GM18867 (cell line): ENCODE data around the gene HIPK2.

Experiments
- ATAC-seq: cut with Tn5 transposase; IDR thresholded peaks from one replicate; pipeline ENCODE4 v1.9.1; 2021; ENCODE audit warnings: mild to moderate bottlenecking, moderate library complexity; ENCODE audit not compliant: unreplicated experiment

The HIPK2 gene

DNA sequence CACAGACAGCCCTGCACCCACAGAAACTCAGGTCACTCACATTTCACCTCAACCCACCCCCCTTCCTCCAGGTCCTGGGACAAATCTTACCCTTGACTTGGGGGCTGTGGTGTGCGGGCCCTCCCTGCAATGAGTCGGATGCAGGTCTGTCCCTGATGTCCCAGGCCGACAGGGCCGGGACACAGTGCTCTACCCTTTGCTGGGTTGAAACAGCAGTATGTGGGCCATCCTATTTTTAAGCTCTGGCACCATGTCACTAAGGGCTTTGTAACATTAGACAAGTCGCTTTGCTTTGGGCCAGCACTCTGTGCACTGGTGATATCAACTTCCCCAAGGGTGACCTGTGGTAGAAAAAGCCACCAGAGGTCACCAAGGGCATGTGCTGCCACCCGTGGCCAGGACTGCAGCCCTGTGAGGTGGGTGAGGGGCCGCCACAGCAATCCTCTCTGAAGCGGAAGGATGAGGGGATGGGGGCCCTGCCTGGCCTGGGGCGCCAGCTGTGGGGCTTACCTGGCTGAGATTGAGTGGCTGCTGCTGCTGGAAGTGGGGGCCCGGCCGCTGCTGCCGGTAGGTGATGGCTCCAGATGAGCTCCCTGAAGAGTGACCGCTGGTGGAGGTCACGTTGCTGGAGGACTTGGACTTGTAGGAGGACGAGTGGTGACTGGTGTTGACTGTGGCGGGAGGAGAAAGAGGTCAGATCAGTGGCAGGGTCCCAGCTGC, 203.0 kb downstream of the HIPK2 start:
- no peak for ATAC-seq

DNA sequence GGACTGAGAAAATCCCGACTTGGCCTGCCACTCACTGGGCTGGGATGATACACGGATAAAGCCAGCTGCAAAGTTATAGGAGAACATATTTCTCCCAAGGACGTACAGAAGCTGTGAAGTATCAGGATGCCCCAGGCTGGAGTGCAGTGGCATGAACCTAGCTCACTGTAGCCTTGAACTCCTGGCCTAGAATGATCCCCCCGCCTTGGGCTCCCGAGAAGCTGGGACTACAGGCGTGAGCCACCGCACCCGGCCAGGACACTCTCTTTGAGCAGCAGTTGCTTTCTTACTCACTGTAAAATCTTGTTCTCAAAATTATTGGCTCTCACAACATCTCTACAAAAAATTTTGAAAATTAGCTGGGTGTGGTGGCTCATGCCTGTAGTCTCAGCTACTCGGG, 203.9 kb downstream of the HIPK2 start:
- no peak for ATAC-seq

DNA sequence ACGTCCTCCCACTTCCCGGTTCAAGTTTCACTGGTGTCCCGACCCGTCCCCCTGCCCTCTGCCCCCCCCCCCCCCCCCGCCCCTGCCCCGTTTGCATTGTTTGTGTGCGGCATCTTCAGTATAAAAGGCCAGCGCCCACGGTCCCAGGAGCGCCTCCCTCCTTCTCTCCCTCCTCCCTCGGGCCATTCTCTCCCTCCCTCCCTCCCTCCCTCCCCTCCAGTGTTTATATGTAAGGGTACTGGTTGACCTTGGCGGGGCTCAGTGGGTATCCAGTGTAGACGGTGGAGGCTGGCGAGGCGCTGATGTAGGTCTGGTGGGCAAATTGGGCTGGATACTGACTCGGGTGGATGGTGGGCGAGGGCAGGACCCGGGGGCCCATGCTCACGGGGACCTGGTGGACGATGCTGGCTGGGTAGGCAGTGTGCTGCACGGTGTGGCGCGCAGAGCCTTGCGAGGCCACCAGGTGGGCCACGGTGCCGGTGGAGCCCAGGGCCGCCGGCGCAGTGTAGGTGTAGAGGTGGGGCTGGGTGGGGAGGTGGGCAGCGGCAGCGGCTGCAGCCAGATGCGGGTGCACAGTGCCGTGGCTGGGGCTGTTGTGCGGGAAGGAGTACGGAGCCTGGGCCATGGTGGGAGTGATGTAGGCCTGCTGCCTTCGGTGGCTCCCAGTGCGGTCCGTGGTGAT, 205.0 kb downstream of the HIPK2 start:
- no peak for ATAC-seq

DNA sequence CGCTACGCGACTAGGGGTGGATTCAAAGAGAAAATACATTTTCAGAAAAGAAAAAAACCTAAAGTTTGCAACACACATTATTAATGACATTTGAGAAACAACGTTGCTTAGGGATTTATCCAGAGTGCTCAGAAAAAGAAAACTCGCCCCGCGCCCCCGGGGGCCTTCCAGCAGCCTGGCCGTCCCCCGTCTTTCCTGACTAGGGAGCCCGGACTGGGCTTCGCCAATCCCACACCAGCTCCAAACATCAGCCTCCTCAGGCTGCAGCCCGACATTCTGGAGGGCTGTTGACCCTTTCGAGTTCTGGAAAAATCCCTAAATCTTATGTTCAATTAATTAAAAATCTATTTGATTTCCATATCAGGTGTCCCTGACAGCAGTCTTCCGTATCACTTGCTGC, 205.7 kb downstream of the HIPK2 start:
- no peak for ATAC-seq

DNA sequence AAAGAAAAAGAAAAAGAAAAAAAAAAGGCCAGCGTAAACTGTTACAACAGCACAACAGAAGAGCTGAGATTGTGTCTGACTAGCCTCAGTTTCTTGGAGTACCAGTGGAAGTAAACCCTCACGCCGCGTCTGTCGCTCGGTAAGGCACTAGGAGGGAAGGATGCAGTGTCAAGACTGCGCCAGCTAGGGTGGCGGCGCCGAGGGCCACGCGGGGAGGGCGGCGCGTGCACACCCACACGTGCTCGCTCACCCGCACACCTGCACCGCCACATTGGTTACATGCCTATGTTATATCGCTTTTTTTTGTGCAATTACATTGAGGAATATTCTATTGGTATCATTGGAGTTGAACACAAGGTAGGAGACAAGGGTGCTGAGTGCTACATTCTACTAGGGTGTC, 206.1 kb downstream of the HIPK2 start:
- no peak for ATAC-seq

DNA sequence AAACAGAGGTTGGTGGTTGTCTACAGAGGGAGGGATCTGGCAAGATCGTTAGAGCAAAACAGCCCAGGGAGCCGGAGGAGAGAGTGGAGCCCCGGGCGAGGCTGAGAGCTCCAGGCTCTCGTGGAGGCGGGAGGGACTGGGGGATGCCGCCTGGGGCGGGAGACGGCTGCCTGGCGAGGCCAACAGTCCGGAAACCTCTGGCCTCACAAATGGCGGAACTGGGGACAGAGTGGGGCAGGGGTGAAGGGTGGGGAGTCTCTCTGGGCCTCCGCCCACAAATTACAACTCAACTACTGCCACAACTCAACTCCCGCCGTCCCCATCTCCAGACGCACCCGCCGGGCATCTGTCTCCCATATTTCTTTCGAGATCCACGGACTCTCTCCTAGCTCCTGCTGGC, 206.6 kb downstream of the HIPK2 start:
- ATAC-seq, result no peak

DNA sequence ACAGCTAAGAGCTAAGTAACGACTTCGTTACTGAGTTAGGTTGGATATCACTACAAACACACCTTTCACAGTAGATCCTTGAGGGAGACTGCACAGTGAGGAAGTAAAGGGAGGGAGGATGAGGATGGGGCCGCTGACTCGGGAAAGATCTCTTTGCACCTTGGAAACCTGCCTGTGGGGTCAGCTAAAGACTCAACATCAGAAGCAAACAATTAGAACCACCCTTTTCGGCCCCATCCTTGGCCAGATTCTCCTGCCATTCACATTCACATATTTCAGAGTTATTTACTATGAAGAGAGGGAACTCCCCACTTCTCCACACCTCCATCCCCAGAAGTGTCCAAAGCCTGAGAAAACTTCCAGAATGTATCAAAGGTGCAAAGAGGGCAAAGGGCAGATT, 207.2 kb downstream of the HIPK2 start:
- no peak for ATAC-seq

DNA sequence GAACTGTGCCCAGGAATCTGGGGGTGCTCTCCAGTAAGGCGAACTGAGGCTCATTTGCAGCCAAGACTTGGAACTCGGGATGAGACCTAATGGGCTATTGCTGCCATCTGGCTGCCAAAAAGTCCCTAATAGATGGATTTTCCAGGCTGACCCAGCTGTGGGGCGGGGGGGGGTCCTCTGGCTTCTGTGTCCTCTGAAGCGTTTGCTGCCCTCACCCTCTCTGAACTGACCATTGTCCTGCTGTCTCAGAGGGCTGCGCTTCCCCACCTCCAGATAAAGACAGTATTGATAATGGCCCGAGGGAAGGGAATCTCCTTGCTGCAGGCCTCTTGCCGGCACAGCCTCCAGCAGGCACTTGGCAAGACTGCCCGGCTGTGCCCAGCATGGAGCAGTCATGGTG, 207.7 kb downstream of the HIPK2 start:
- ATAC-seq, result no peak

DNA sequence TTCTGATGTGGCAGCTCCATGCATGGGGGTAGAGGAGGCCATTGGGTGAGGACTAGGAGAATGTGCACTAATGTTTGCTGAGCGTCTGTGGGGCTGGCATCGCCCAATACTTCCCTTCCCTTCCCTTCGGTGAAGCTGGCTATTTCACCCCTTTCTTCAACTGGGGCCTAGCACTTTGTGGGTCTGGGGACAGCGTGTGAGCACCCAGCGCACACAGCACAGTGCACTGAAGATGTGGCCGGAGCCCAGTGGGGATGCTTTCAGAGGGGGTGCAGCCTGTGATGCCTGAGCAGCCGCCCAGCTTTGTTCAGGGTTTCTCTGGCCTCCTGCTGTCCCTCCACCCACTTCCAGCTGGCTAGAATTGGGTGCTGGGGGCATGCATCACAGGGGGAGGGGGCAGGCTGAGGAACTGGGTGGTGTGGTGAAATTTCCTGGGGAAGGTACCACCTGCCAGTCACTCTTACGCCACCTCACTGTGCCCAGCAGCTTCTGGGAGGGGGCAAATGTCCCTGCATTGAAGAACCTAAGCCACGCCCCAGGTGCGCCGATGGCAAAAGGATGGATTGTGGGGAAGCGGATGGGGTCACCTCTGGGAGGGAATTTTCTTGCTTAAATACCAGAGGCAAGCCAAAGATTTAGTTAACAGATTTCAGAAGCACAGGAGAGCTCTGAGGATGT, 208.8 kb downstream of the HIPK2 start:
- no peak for ATAC-seq

DNA sequence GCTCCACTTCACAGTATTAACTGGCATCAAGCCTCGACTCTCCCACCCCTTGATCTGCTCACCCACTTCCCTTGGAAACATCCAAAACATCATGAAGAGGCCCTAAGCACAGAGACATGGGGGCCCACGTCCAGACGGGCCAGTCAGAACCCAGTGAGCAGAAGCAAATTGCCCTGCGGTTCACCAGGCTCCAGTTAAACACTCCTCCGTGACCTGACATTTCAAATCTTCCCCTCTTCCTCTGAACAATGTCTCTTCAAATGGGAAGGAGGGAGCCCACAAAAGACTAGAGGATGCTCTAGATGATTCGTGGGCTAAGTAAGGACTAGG, 209.5 kb downstream of the HIPK2 start:
- ATAC-seq, result no peak

DNA sequence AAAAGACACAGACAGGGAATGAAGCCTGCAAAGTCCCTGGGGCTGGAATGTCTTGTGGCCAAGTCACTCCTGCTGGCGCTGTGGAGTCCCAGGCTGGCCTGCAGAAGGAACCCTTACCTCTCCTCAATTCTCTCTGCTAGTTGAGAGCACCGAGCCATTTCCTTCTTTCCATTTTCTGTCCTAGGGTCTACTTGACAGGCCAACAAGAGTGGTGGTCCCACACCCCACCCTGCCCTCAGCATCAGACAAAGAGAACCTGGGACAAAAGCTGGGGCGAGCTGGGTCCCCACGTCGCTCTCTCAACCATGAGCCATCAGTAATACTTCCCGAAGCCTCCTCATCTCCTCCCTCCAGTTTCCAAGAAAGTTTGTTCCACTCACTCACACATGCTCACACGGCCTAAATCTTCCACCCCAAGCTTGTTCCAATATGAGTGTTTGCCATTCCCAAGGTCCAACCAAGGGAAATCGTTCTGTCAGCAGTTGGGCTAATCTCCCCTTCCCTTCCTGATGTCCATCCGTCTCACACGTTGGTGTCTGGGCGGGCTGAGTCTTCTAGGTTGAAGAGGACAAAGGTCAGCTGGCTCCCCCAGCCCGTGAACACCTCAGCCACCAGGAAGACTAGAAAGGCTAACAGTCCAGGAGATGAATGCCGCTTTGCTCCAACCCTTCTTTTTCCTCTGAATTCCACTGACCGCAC, 210.0 kb downstream of the HIPK2 start:
- no peak for ATAC-seq

DNA sequence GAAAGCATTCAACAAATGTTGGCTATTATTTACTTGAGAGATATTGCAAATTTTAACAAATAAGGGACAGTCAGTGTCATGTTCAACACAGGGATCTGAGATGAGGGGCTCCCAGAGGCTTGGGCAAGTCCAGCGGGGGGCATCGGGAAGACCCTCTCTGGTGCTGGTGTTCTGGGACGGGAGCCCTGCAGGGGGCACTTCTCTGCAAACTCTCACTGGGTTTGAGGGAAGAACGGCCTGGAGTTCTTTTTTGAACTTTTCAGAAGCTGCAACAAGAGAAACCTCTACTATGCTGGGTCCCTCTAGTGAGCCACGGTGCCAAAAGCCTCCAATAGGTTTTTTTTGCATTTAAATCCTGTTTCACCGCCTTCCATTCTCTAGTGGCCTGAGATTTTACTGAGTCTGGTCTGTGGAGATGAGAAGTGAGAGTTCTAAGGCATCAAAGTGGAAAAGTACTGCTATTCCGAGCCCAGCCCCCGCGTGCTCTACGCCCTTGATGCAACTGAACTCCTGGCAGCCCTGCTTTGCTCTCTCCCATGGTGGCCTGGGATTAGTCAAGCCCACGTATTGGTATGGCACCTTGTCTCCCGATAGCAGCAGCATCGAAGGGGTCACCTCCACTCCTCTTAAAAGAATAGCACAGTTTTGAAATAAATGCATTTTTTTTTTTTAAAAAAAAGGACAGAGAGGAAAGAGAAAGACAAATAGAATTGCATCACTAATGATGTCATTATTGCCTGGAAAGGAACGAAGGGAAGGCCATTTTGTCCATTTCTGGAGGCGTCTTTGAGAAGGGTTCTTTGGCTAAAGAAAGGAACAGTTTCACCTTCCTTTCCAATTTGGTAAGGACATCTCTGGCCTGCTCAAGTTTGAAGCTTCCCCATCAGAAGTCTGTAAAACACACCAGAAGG, 210.8 kb downstream of the HIPK2 start:
- ATAC-seq, result no peak

DNA sequence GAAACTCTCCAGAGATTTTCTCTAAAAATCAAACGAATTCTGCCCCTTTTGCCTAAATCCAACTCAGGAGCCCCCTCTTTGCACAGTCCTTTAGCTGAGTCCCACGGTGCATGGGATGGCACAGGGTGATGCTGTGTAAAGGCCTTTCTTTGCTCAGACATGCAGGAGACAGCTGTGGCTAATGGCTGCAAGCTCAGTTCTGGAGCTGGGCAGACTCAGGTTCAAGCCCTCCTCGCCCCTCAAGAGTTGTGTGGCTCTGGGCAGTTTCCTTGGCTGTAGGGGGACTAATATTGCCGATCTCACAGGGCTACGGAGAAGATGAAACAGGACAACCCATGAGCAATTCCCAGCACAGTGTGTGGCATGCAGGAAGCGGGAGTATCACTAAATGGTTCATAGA, 211.7 kb downstream of the HIPK2 start:
- ATAC-seq, result no peak

DNA sequence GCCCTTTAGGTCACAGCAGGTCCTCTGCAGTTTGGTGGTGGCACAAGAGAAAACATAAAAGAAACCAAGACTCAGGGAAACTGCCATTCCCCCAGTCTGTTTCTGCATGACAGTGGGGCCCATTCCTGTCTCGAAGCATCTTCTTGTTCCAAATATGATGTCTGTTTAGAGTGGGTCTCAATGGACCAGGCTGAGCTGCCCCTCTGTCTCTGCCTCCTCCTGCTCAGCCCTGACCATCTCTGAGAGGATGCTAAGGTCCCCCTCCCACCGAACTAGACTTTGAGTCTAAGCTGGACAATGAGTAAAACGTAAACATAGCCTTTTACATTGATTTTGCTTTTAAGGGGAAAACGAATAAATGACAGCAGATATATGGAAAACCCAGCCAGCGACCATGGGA, 213.9 kb downstream of the HIPK2 start:
- no peak for ATAC-seq

DNA sequence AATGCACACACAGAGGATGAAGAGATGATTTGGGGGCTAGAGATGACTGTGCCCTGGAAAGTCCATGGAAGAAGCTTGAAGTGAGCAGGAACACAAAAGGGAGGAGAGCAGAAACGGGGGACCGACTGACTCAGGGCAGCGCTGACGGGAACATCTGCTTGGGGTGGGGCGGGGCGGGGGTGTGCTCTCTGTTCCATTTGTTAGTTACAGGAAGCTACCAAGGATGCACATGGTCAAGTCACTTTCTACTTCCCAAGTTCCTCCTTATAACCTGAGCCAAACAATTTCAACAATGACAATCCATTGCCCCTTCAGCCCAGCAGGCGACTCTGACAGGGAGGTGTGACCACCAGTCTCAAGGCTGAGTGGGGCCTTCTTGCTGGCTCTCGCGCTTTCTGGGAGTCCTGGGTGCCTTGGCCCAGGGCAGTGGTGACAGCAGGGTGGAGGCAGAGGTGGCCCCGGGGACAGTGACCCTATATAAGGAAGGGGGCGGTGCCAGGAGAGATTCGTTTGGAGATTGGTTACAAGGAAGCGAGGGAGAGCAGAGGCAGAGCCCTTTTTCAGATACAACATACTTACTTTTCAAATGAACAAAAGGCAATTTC, 214.7 kb downstream of the HIPK2 start:
- no peak for ATAC-seq

DNA sequence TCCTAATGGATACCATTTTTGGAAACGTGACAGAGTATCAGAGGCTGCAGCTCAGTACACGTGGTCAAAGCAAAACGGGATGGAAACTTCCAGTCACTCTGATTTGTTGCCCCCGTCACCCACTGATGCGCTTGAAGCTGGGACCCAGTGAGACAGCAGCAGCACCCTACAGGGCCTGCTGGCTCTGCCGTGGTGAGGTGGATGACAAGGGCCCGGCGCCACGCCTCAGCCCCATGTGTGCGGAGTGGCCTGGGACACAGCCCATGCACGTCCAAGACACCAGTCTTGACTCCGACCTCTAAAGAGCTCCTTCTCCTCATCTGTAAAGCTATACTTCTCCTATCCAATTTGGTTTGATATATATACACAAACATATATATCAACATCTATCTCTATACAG, 215.3 kb downstream of the HIPK2 start:
- ATAC-seq, result no peak

DNA sequence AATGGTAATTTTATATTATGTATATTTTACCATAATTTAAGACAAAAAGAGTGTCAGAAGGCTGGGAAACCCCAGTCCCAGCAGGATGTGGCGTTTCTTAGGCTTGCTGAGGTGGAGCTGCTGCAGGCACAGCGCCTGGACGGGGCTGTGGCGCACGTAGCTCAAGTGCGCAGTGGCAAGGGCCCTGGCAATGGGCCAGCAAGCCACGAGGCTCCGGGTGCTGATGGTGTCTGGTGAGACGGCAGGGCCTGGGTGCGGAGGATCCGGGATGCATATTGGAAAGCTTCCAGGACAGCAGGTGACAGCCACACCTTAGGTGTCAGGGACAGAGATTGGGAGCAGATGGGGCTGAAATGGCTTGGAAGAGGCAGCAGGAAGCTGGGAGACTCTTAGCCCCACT, 217.1 kb downstream of the HIPK2 start:
- ATAC-seq, result no peak

DNA sequence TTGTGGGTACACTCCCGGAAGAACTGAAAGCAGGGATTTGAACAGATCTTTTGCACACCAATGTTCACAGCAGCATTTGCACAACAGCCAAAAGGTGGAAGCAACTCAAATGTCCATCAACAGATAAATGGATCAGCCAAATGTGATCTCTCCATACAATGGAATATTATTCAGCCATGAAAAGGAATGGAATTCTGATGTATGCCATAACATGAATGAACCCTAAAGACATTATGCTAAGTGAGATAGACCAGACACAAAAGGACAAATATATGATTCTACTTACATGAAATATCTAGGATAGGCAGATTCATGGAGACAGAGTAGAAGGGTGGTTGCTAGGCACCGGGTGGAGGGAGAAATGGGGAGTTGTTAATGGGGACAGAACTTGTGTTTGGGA, 217.6 kb downstream of the HIPK2 start:
- no peak for ATAC-seq

DNA sequence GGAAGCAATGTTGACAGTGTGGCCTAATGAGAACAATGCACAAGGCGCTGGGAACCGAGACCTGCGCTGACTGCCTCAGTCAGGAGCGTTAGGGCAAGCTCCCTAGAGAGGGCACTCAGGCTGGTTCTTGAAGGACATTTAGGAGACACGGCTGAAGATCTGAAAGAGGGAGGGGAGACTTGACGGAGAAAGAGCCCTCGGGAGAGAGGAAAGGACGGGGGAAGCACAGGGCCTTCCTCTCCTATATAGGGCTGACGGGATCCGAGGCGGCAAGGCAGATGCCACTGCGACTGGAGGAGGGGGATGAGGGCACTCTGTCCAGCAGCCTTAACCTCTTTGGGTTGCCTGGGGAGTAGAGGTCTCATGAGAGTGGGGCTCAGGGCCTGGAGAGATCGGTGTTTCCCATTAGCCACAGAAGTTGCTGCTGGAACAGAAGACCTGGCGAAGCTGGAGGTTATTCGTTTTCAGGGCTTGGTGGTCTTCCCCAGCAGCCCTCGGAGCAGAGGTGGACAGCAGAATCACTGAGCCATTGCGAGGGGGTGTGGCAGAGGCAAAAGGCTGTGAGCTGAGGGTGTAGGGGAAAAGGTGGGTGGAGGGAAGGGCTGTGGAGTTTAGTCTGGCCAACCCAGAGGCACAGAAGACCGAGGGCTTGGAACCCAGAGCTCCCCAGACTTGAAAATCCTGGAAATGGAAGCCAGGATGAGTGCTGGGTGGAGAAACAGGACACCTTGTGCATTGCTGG, 218.3 kb downstream of the HIPK2 start:
- no peak for ATAC-seq
